Activated CD4-positive, CD25-positive, alpha-beta regulatory T cell treated with anti-CD3 and anti-CD28 coated beads, Interleukin-2, amount 50 U/mL, for 24 hours (primary cell): Measurements from ENCODE around the gene SYT10.
"Not testable (repeated sequence)": the region's sequence is repeated elsewhere in the genome, so short reads cannot be mapped to it uniquely, and the experiment has no call there.

Experiments
- ATAC-seq, 2 donors: fragments of 150-1000 bp; cut with Tn5 transposase; one replicate each; pipeline ENCODE4 v1.10.0; 2021; ENCODE audit warnings: mild to moderate bottlenecking in 1 of 2, moderate library complexity in 1 of 2

SYT10 gene

DNA sequence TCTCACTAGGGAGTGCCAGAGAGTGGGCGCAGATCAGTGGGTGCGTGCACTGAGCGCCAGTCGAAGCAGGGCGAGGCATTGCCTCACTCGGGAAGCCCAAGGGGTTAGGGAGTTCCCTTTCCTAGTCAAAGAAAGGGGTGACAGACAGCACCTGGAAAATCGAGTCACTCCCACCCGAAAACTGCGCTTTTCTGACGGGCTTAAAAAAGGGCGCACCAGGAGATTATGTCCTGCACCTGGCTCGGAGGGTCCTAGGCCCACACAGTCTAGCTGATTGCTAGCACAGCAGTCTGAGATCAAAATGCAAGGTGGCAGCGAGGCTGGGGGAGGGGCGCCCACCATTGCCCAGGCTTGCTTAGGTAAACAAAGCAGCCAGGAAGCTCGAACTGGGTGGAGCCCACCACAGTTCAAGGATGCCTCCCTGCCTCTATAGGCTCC lies 107.6 kb downstream of the SYT10 start:
- ATAC-seq, result not testable (repeated sequence)

DNA sequence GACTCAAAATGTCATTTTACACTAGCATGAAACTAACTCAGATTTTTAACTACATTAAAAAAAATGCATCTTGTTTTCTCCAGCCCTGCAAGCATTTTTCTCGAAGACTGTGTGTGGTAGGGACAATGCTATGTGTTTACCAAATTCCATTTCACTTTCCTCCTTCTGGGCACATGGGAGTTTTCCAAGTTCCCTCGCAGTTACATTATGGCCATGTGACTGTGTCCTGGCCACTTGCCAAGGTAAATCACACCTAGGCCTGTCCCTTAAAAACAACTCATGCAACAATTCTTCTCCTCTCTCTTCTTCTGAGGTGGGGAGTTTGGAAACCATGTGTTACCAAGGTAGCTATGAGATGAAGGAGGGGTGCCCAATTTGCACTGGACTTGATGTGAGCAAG lies 108.7 kb downstream of the SYT10 start:
- no peak for ATAC-seq
